Stomach smooth muscle (tissue), 2 donors: ENCODE data around the gene PTPMT1.

Experiments used
- H3K27ac ChIP-seq: one replicate; pipeline ENCODE4 v1.7.0; 2013; ENCODE audit warnings: mild to moderate bottlenecking, low read length, inconsistent platforms
- H3K27me3 ChIP-seq, 2 donors: one replicate each; pipeline ENCODE4 v1.7.0; 2013; ENCODE audit warnings: low read length in 2 of 2; ENCODE audit not compliant: insufficient read depth in 2 of 2, control insufficient read depth in 1 of 2
- H3K36me3 ChIP-seq, 2 donors: one replicate each; pipeline ENCODE4 v1.7.0; 2013; ENCODE audit warnings: low read length in 2 of 2; ENCODE audit not compliant: control insufficient read depth in 2 of 2, insufficient read depth in 2 of 2
- H3K4me1 ChIP-seq: one replicate; pipeline ENCODE4 v1.7.0; 2013; ENCODE audit warnings: low read length; ENCODE audit not compliant: control insufficient read depth, insufficient read depth
- H3K4me3 ChIP-seq, 2 donors: one replicate each; pipeline ENCODE4 v1.7.0; 2013; ENCODE audit warnings: low read length in 2 of 2
- H3K9ac ChIP-seq, 2 donors: one replicate each; pipeline ENCODE4 v1.7.0; 2013; ENCODE audit warnings: low read length in 2 of 2, mild to moderate bottlenecking in 1 of 2
- H3K9me3 ChIP-seq, 2 donors: one replicate each; pipeline ENCODE4 v1.7.0; 2013; ENCODE audit warnings: low read length in 2 of 2; ENCODE audit not compliant: control insufficient read depth in 2 of 2
- donor health status: healthy.
- donor health status: Pancreatic carcinoma.

Gene PTPMT1

GRCh38 chr11:47615249-47615648 lies 49.9 kb downstream of the PTPMT1 start:
- Histone ChIP-seq H3K4me1 (no peaks in the 10 kb centered on the region), H3K4me3 (no peak overlapping the region), H3K27me3 (no peaks in the 10 kb centered on the region), H3K9me3 (no peaks in the 10 kb centered on the region), H3K27ac (no peak overlapping the region), H3K36me3 (peaks cover 7 to 17% of the 10 kb centered on the region in 2 donors), H3K9ac (no peak overlapping the region)

GRCh38 chr11:47616726-47617416 lies 51.5 kb downstream of the PTPMT1 start:
- Histone ChIP-seq H3K36me3 (peaks cover 15 to 22% of the 10 kb centered on the region in 2 donors), H3K4me1 (no peaks in the 10 kb centered on the region), H3K27ac (no peak overlapping the region), H3K9me3 (no peaks in the 10 kb centered on the region), H3K4me3 (no peak overlapping the region), H3K9ac (no peak overlapping the region), H3K27me3 (no peaks in the 10 kb centered on the region)

GRCh38 chr11:47617417-47617809 lies 52.0 kb downstream of the PTPMT1 start:
- no peaks in the 10 kb centered on the region for H3K27me3 ChIP-seq
- H3K9ac ChIP-seq, result no peak overlapping the region
- H3K4me3 ChIP-seq, result no peak overlapping the region
- peaks cover 20 to 27% of the 10 kb centered on the region in 2 donors for H3K36me3 ChIP-seq
- H3K4me1 ChIP-seq, result no peaks in the 10 kb centered on the region
- H3K9me3 ChIP-seq, result no peaks in the 10 kb centered on the region
- H3K27ac ChIP-seq, result no peak overlapping the region

- Histone ChIP-seq H3K36me3 (peaks cover 29 to 42% of the 10 kb centered on the region in 2 donors), H3K27me3 (no peaks in the 10 kb centered on the region), H3K27ac (no peak overlapping the region), H3K9me3 (no peaks in the 10 kb centered on the region), H3K4me3 (no peak overlapping the region), H3K4me1 (no peaks in the 10 kb centered on the region), H3K9ac (no peak overlapping the region)
Measured at GRCh38 chr11:47620836-47621378, 55.5 kb downstream of the PTPMT1 start.
